T-helper 2 cell treated with Interferon-gamma antibody and Interleukin-4, amounts not matched to agents 5 μg/mL and 100 μg/mL, for 36 hours (primary cell): ENCODE results near the gene PLK3.
"Not testable (repeated sequence)": the region's sequence is repeated elsewhere in the genome, so short reads cannot be mapped to it uniquely, and the experiment has no call there.

Experiments used
- DNase-seq: peaks from one replicate; pipeline ENCODE4 v3.0.0; 2021; ENCODE audit warnings: low spot score
- H3K27ac Mint-ChIP-seq: one replicate; pipeline ENCODE4 v1.8.0; 2021; ENCODE audit warnings: mild to moderate bottlenecking, mixed read lengths
- H3K27me3 Mint-ChIP-seq: one replicate; pipeline ENCODE4 v1.8.0; 2021; ENCODE audit warnings: low read depth, mixed read lengths
- H3K36me3 Mint-ChIP-seq: one replicate; pipeline ENCODE4 v1.8.0; 2021; ENCODE audit warnings: low read depth, mixed read lengths
- H3K4me1 Mint-ChIP-seq: one replicate; pipeline ENCODE4 v1.8.0; 2021; ENCODE audit warnings: low read depth, mixed read lengths
- H3K4me3 Mint-ChIP-seq: one replicate; pipeline ENCODE4 v1.8.0; 2022; ENCODE audit warnings: mild to moderate bottlenecking, moderate library complexity, mixed read lengths
- H3K9me3 Mint-ChIP-seq: one replicate; pipeline ENCODE4 v1.8.0; 2021; ENCODE audit warnings: mixed read lengths

PLK3 gene

GRCh38 chr1:44822131-44822701, 22.0 kb downstream of the PLK3 start:
- no peak for DNase-seq
- Mint-ChIP-seq H3K9me3 (no peaks in the 10 kb centered on the region), H3K27ac (no peak overlapping the region), H3K4me1 (peaks cover 27% of the 10 kb centered on the region), H3K36me3 (peaks cover 3% of the 10 kb centered on the region), H3K27me3 (no peaks in the 10 kb centered on the region), H3K4me3 (no peak overlapping the region)

- no peak for DNase-seq
- H3K36me3 Mint-ChIP-seq: no peaks in the 10 kb centered on the region
- no peaks in the 10 kb centered on the region for H3K27me3 Mint-ChIP-seq
- H3K4me3 Mint-ChIP-seq: no peak overlapping the region
- no peaks in the 10 kb centered on the region for H3K9me3 Mint-ChIP-seq
- H3K4me1 Mint-ChIP-seq: peaks cover 23% of the 10 kb centered on the region
- no peak overlapping the region for H3K27ac Mint-ChIP-seq
Measured at GRCh38 chr1:44822981-44823451, 22.8 kb downstream of the PLK3 start.

GRCh38 chr1:44824392-44824791, 24.2 kb downstream of the PLK3 start:
- H3K4me3 Mint-ChIP-seq: not testable (repeated sequence)
- H3K4me1 Mint-ChIP-seq: peaks cover 14% of the 10 kb centered on the region

GRCh38 chr1:44826375-44827196, 26.4 kb downstream of the PLK3 start:
- H3K36me3 Mint-ChIP-seq: no peaks in the 10 kb centered on the region
- H3K27ac Mint-ChIP-seq: no peak overlapping the region
- H3K27me3 Mint-ChIP-seq: no peaks in the 10 kb centered on the region
- DNase-seq: no peak
- H3K4me3 Mint-ChIP-seq: no peak overlapping the region
- peaks cover 3% of the 10 kb centered on the region for H3K4me1 Mint-ChIP-seq
- H3K9me3 Mint-ChIP-seq: no peaks in the 10 kb centered on the region

More at GRCh38 chr1:44824392-44824791, 24.2 kb downstream of the PLK3 start:
- DNase-seq, H3K27ac Mint-ChIP-seq, H3K27me3 Mint-ChIP-seq, H3K9me3 Mint-ChIP-seq, H3K36me3 Mint-ChIP-seq: not testable (repeated sequence)

- peaks cover 3% of the 10 kb centered on the region for H3K4me1 Mint-ChIP-seq
- no peaks in the 10 kb centered on the region for H3K9me3 Mint-ChIP-seq
- no peaks in the 10 kb centered on the region for H3K36me3 Mint-ChIP-seq
- DNase-seq: no peak
- no peaks in the 10 kb centered on the region for H3K27me3 Mint-ChIP-seq
- H3K27ac Mint-ChIP-seq: no peak overlapping the region
- no peak overlapping the region for H3K4me3 Mint-ChIP-seq
Measured at GRCh38 chr1:44827197-44828002, 27.2 kb downstream of the PLK3 start.

- no peaks in the 10 kb centered on the region for H3K27me3 Mint-ChIP-seq
- DNase-seq: no peak
- H3K9me3 Mint-ChIP-seq: no peaks in the 10 kb centered on the region
- H3K36me3 Mint-ChIP-seq: no peaks in the 10 kb centered on the region
- no peak overlapping the region for H3K27ac Mint-ChIP-seq
- peaks cover 3% of the 10 kb centered on the region for H3K4me1 Mint-ChIP-seq
- H3K4me3 Mint-ChIP-seq: no peak overlapping the region
Measured at GRCh38 chr1:44828003-44828651, 27.9 kb downstream of the PLK3 start.

- H3K27ac Mint-ChIP-seq: no peak overlapping the region
- no peaks in the 10 kb centered on the region for H3K36me3 Mint-ChIP-seq
- DNase-seq: no peak
- no peaks in the 10 kb centered on the region for H3K27me3 Mint-ChIP-seq
- no peaks in the 10 kb centered on the region for H3K9me3 Mint-ChIP-seq
- peaks cover 3% of the 10 kb centered on the region for H3K4me1 Mint-ChIP-seq
- no peak overlapping the region for H3K4me3 Mint-ChIP-seq
Measured at GRCh38 chr1:44828841-44829440, 28.8 kb downstream of the PLK3 start.

GRCh38 chr1:44829506-44830384, 29.6 kb downstream of the PLK3 start:
- H3K4me3 Mint-ChIP-seq: no peak overlapping the region
- H3K9me3 Mint-ChIP-seq: no peaks in the 10 kb centered on the region
- H3K27ac Mint-ChIP-seq: no peak overlapping the region

GRCh38 chr1:44830900-44831304, 30.7 kb downstream of the PLK3 start:
- Mint-ChIP-seq H3K9me3 (no peaks in the 10 kb centered on the region), H3K27ac (no peak overlapping the region), H3K27me3 (no peaks in the 10 kb centered on the region), H3K4me3 (no peak overlapping the region), H3K4me1 (peaks cover 11% of the 10 kb centered on the region), H3K36me3 (no peaks in the 10 kb centered on the region)
- DNase-seq: no peak

More at GRCh38 chr1:44829506-44830384, 29.6 kb downstream of the PLK3 start:
- Mint-ChIP-seq H3K4me1 (peaks cover 6% of the 10 kb centered on the region), H3K27me3 (no peaks in the 10 kb centered on the region), H3K36me3 (no peaks in the 10 kb centered on the region)
- no peak for DNase-seq

GRCh38 chr1:44831516-44831915, 31.3 kb downstream of the PLK3 start:
- DNase-seq: no peak
- Mint-ChIP-seq H3K4me1 (peaks cover 11% of the 10 kb centered on the region), H3K36me3 (no peaks in the 10 kb centered on the region), H3K27ac (no peak overlapping the region), H3K27me3 (no peaks in the 10 kb centered on the region), H3K9me3 (no peaks in the 10 kb centered on the region), H3K4me3 (no peak overlapping the region)

GRCh38 chr1:44832056-44832705, 32.0 kb downstream of the PLK3 start:
- Mint-ChIP-seq H3K36me3 (no peaks in the 10 kb centered on the region), H3K4me3 (no peak overlapping the region), H3K27me3 (no peaks in the 10 kb centered on the region), H3K27ac (no peak overlapping the region), H3K4me1 (peaks cover 11% of the 10 kb centered on the region), H3K9me3 (no peaks in the 10 kb centered on the region)
- DNase-seq: no peak

- H3K27ac Mint-ChIP-seq: no peak overlapping the region
- H3K9me3 Mint-ChIP-seq: no peaks in the 10 kb centered on the region
- H3K36me3 Mint-ChIP-seq: no peaks in the 10 kb centered on the region
- H3K4me1 Mint-ChIP-seq: peaks cover 11% of the 10 kb centered on the region
- no peak overlapping the region for H3K4me3 Mint-ChIP-seq
- no peak for DNase-seq
- H3K27me3 Mint-ChIP-seq: no peaks in the 10 kb centered on the region
Measured at GRCh38 chr1:44834328-44834727, 34.2 kb downstream of the PLK3 start.
